B cell (primary cell): ENCODE results near the gene LAMA2. TPM values are rescaled to one million over a fixed set of nuclear protein-coding genes. Genes with fewer than 3 reads are reported as not detected.

ENCODE experiments used
- ATAC-seq: fragments of 200-7000 bp; cut with Tn5 transposase; one replicate; pipeline ENCODE4 v1.10.0; 2021; ENCODE audit warnings: low read depth, mild to moderate bottlenecking, moderate number of reproducible peaks, moderate library complexity
- CTCF ChIA-PET: fragments of 350-600 bp; sonication (Branson Sonifier 250); formaldehyde crosslinking; loops from one replicate; lab custom pipeline; 2021; ENCODE audit warnings: antibody characterized with exemption, inconsistent platforms; lab: Charles Lee
- POLR2A ChIA-PET: fragments of 350-600 bp; sonication (Branson Sonifier 250); formaldehyde crosslinking; loops from one replicate; lab custom pipeline; 2021; ENCODE audit warnings: antibody characterized with exemption; lab: Charles Lee
- DNase-seq: peaks from one replicate; pipeline ENCODE4 v3.0.0; 2013
- H2AFZ ChIP-seq: 2 replicates; pipeline ENCODE4 v1.6.1; 2012; ENCODE audit warnings: mild to moderate bottlenecking, low read depth, low read length; ENCODE audit not compliant: insufficient read depth, poor library complexity, severe bottlenecking
- H3K27ac ChIP-seq, 2 donors: 1 replicate in 1 of 2; 2 replicates in 1 of 2; pipeline ENCODE4 v1.5.1; 2012 to 2013; ENCODE audit warnings: low read length in 2 of 2, mild to moderate bottlenecking in 2 of 2, moderate library complexity in 1 of 2
- H3K27me3 ChIP-seq, 4 experiments: fragments of 200-600 bp in 1 of 4; sonication (generic) in 1 of 4; replicated peaks in 1 of 4; 1 replicate in 2 of 4; 2 replicates in 2 of 4; pipeline versions ENCODE4 v1.6.1 to v1.7.0; 2013 to 2016; ENCODE audit warnings: low read length in 3 of 4, mild to moderate bottlenecking in 2 of 4, mixed read lengths in 1 of 4, moderate library complexity in 1 of 4; ENCODE audit not compliant: insufficient read depth in 4 of 4, control insufficient read depth in 3 of 4; ENCODE audit errors: control extremely low read depth in 1 of 4
- H3K36me3 ChIP-seq, 2 experiments: replicated peaks in 1 of 2; 1 replicate in 1 of 2; 2 replicates in 1 of 2; pipeline versions ENCODE4 v1.6.1 to v1.7.1; 2013; ENCODE audit warnings: low read length in 1 of 2; ENCODE audit not compliant: insufficient read depth in 2 of 2, control insufficient read depth in 1 of 2; ENCODE audit errors: control extremely low read depth in 1 of 2, extremely low read depth in 1 of 2
- H3K4me1 ChIP-seq, 2 donors: fragments of 200-600 bp in 1 of 2; sonication (generic) in 1 of 2; 1 replicate in 1 of 2; 2 replicates in 1 of 2; pipeline versions ENCODE4 v1.5.1 to v1.6.1; 2013 to 2017; ENCODE audit warnings: low read length in 2 of 2; ENCODE audit not compliant: control insufficient read depth in 2 of 2, insufficient read depth in 2 of 2
- H3K4me2 ChIP-seq: replicated peaks from 2 replicates; pipeline ENCODE3; 2012; ENCODE audit warnings: mild to moderate bottlenecking, low read depth, low read length; ENCODE audit not compliant: poor library complexity, severe bottlenecking
- H3K4me3 ChIP-seq, 5 experiments: fragments of 200-600 bp in 1 of 5; sonication (generic) in 1 of 5; 1 replicate in 3 of 5; 2 replicates in 2 of 5; pipeline versions ENCODE4 v1.5.1 to v1.7.0; 2011 to 2016; ENCODE audit warnings: low read length in 4 of 5, mild to moderate bottlenecking in 4 of 5, low read depth in 2 of 5, control low read depth in 1 of 5, moderate library complexity in 1 of 5; ENCODE audit not compliant: insufficient read depth in 1 of 5; ENCODE audit errors: control extremely low read depth in 1 of 5, extremely low read depth in 1 of 5
- H3K79me2 ChIP-seq: fragments of 200-600 bp; sonication (generic); one replicate; pipeline ENCODE4 v1.6.0; 2016; ENCODE audit warnings: low read length; ENCODE audit not compliant: control insufficient read depth, insufficient read depth
- H3K9ac ChIP-seq: fragments of 200-600 bp; sonication (generic); 2 replicates; pipeline ENCODE4 v1.6.1; 2017; ENCODE audit warnings: mild to moderate bottlenecking, low read length, moderate library complexity
- H3K9me3 ChIP-seq, 3 donors: one replicate each; pipeline versions ENCODE4 v1.6.1 to v1.7.1; 2013; ENCODE audit warnings: low read length in 2 of 3; ENCODE audit not compliant: control insufficient read depth in 2 of 3, insufficient read depth in 1 of 3; ENCODE audit errors: control extremely low read depth in 1 of 3
- H4K20me1 ChIP-seq: 2 replicates; pipeline ENCODE4 v1.6.0; 2012; ENCODE audit warnings: mild to moderate bottlenecking, low read length; ENCODE audit not compliant: insufficient read depth, control insufficient read depth, poor library complexity, severe bottlenecking
- H3K27ac Mint-ChIP-seq: one replicate; pipeline ENCODE4 v1.8.0; 2021; ENCODE audit warnings: mixed read lengths
- H3K27me3 Mint-ChIP-seq: one replicate; pipeline ENCODE4 v1.8.0; 2021; ENCODE audit warnings: mixed read lengths
- H3K4me1 Mint-ChIP-seq: one replicate; pipeline ENCODE4 v1.8.0; 2021; ENCODE audit warnings: mixed read lengths
- H3K4me3 Mint-ChIP-seq: one replicate; pipeline ENCODE4 v1.8.0; 2021; ENCODE audit warnings: mixed read lengths
- H3K9me3 Mint-ChIP-seq: one replicate; pipeline ENCODE4 v1.8.0; 2022; ENCODE audit warnings: mixed read lengths; ENCODE audit not compliant: insufficient read depth
- CTCF ChIP-seq: fragments of 200-600 bp; IDR thresholded peaks from one replicate; pipeline ENCODE4 v1.8.0; 2022; ENCODE audit warnings: antibody characterized with exemption, mild to moderate bottlenecking
- EZH2 ChIP-seq: IDR thresholded peaks from 2 replicates; pipeline ENCODE4 v1.6.1; 2012; ENCODE audit warnings: borderline replicate concordance, low read depth, mild to moderate bottlenecking, moderate library complexity, low read length; ENCODE audit not compliant: insufficient read depth, poor library complexity, severe bottlenecking
- WGBS: methylation state at CpG from one replicate; pipeline ENCODE4 v1.1.5; 2013; ENCODE audit warnings: missing lambda C conversion rate; ENCODE audit not compliant: insufficient coverage; 5-methylcytosine and 5-hydroxymethylcytosine counted together
- intact Hi-C: fragments of 100-400 bp; cut with micrococcal nuclease; formaldehyde crosslinking; loops from one replicate; pipeline ENCODE4 v1.10.0; 2022
- polyA plus RNA-seq: library from polyadenylated mRNA; depleted of rRNA; stranded (reverse); fragments of >200 nt; gene quantifications from 2 replicates; pipeline ENCODE4 v1.2.3, GENCODE V29; 2012
- total RNA-seq, 2 donors: library from RNA; stranded (reverse); fragments of 120-200 nt in 1 of 2; gene quantifications; 1 replicate in 1 of 2; 2 replicates in 1 of 2; pipeline versions ENCODE4 v1.2.3 to v1.2.4, GENCODE V29; 2013 to 2022

The LAMA2 gene
- total and polyA plus RNA-seq, 2 donors (not counting 1 experiment from before 2014, with no cell fraction given): 0.16 TPM; not detected in 1

GRCh38 chr6:129015721-129016120 is 132.8 kb downstream of the LAMA2 start:
- H3K79me2 ChIP-seq: no peaks in the 10 kb centered on the region
- no peaks in the 10 kb centered on the region for H3K27me3 ChIP-seq
- Mint-ChIP-seq H3K27ac (no peak overlapping the region), H3K27me3 (no peaks in the 10 kb centered on the region), H3K9me3 (peaks cover 4% of the 10 kb centered on the region), H3K4me1 (no peaks in the 10 kb centered on the region), H3K4me3 (no peak overlapping the region)
- DNase-seq: no peak
- H3K4me3 ChIP-seq: no peak overlapping the region
- ChIA-PET POLR2A (no interaction called here), CTCF (no interaction called here)
- ATAC-seq: no peak
- H3K4me2 ChIP-seq: no peak overlapping the region
- no peak overlapping the region for H2AFZ ChIP-seq
- no peak overlapping the region for H3K27ac ChIP-seq
- no peaks in the 10 kb centered on the region for H3K9me3 ChIP-seq
- intact Hi-C loops: no loop called here
- no peaks in the 10 kb centered on the region for H4K20me1 ChIP-seq
- H3K9ac ChIP-seq: no peak overlapping the region
- H3K4me1 ChIP-seq: no peaks in the 10 kb centered on the region
- TF ChIP-seq CTCF: no peak
- no peak for TF ChIP-seq EZH2
- H3K36me3 ChIP-seq: no peaks in the 10 kb centered on the region
- WGBS: no CpG with 5 or more reads among the region's 3 CpGs

- H3K9me3 ChIP-seq: no peaks in the 10 kb centered on the region
- TF ChIP-seq EZH2 (no peak), CTCF (no peak)
- ChIA-PET POLR2A (no interaction called here), CTCF (no interaction called here)
- H3K4me2 ChIP-seq: no peak overlapping the region
- no peak overlapping the region for H2AFZ ChIP-seq
- intact Hi-C loops: no loop called here
- ATAC-seq: no peak
- no peak overlapping the region for H3K27ac Mint-ChIP-seq
- WGBS: no CpG with 5 or more reads among the region's 3 CpGs
- no peaks in the 10 kb centered on the region for H3K4me1 ChIP-seq
- no peak overlapping the region for H3K27ac ChIP-seq
- H3K4me1 Mint-ChIP-seq: no peaks in the 10 kb centered on the region
- no peaks in the 10 kb centered on the region for H3K79me2 ChIP-seq
- H4K20me1 ChIP-seq: no peaks in the 10 kb centered on the region
- no peak overlapping the region for H3K9ac ChIP-seq
- DNase-seq: no peak
- no peaks in the 10 kb centered on the region for H3K27me3 ChIP-seq
- H3K9me3 Mint-ChIP-seq: peaks cover 4% of the 10 kb centered on the region
- H3K27me3 Mint-ChIP-seq: no peaks in the 10 kb centered on the region
- H3K36me3 ChIP-seq: no peaks in the 10 kb centered on the region
- no peak overlapping the region for H3K4me3 ChIP-seq
- H3K4me3 Mint-ChIP-seq: no peak overlapping the region
Measured at GRCh38 chr6:129016844-129017243, 133.9 kb downstream of the LAMA2 start.
